Measurements from ENCODE around the gene NPW. TPM values are rescaled to one million over a fixed set of nuclear protein-coding genes. Genes with fewer than 3 reads are reported as not detected.

Gene NPW
- not detected for polyA plus RNA-seq (2012; ENCODE audit: missing spikeins)

GRCh38 chr16:2019518-2019920 is at the start of gene NPW:
Gene NPW, plus strand, starts transcription at chr16:2019785.
- DNase-seq (ENCODE audit: insufficient read length) (no peak), FAIRE-seq (no peak)
- TF ChIP-seq POLR2AphosphoS5 (IDR thresholded peaks at IDR 0.05; ENCODE audit: low read depth, low read length) (no peak), TAF1 (IDR thresholded peaks at IDR 0.05; ENCODE audit: borderline replicate concordance, low read depth, low read length) (no peak), POLR2A (IDR thresholded peaks at IDR 0.05; ENCODE audit: low read depth, low read length) (no peak)

- peak; percentile 100 for FAIRE-seq
- TF ChIP-seq POLR2A (IDR thresholded peaks at IDR 0.05; ENCODE audit: low read depth, low read length), result peak; percentile 94
- TF ChIP-seq POLR2AphosphoS5 (IDR thresholded peaks at IDR 0.05; ENCODE audit: low read depth, low read length), result peak; percentile 94
- 0 out of 2 replicates have a peak, but pooled peaks have one; percentile 71 for TF ChIP-seq TAF1 (IDR thresholded peaks at IDR 0.05; ENCODE audit: borderline replicate concordance, low read depth, low read length)
Observed at GRCh38 chr16:1971796-1972489, 47.6 kb upstream of the NPW start, which contains the start of gene TBL3. Gene TBL3, plus strand, starts transcription at chr16:1972053. Its CDS starts 112 bp downstream, at chr16:1972165.

GRCh38 chr16:1972490-1972877 is 47.1 kb upstream of the NPW start:
- DNase-seq (ENCODE audit: insufficient read length), result no peak
- no peak for FAIRE-seq
- TF ChIP-seq TAF1 (IDR thresholded peaks at IDR 0.05; ENCODE audit: borderline replicate concordance, low read depth, low read length), result no peak
- TF ChIP-seq POLR2A (IDR thresholded peaks at IDR 0.05; ENCODE audit: low read depth, low read length), result no peak
- no peak for TF ChIP-seq POLR2AphosphoS5 (IDR thresholded peaks at IDR 0.05; ENCODE audit: low read depth, low read length)

More at GRCh38 chr16:1971796-1972489, 47.6 kb upstream of the NPW start, which contains the start of gene TBL3:
- peak; percentile 99 for DNase-seq (ENCODE audit: insufficient read length)

- DNase-seq (ENCODE audit: insufficient read length) (no peak), FAIRE-seq (no peak)
- no peak for TF ChIP-seq TAF1 (IDR thresholded peaks at IDR 0.05; ENCODE audit: borderline replicate concordance, low read depth, low read length)
- TF ChIP-seq POLR2AphosphoS5 (IDR thresholded peaks at IDR 0.05; ENCODE audit: low read depth, low read length), result no peak
- no peak for TF ChIP-seq POLR2A (IDR thresholded peaks at IDR 0.05; ENCODE audit: low read depth, low read length)
Observed at GRCh38 chr16:1973461-1974156, 46.0 kb upstream of the NPW start.

- no peak for TF ChIP-seq POLR2AphosphoS5 (IDR thresholded peaks at IDR 0.05; ENCODE audit: low read depth, low read length)
- no peak for TF ChIP-seq POLR2A (IDR thresholded peaks at IDR 0.05; ENCODE audit: low read depth, low read length)
- TF ChIP-seq TAF1 (IDR thresholded peaks at IDR 0.05; ENCODE audit: borderline replicate concordance, low read depth, low read length), result no peak
- FAIRE-seq (no peak), DNase-seq (ENCODE audit: insufficient read length) (no peak)
Observed at GRCh38 chr16:1974157-1975070, 45.2 kb upstream of the NPW start.

GRCh38 chr16:1975432-1976215 is 44.0 kb upstream of the NPW start:
- FAIRE-seq (no peak), DNase-seq (ENCODE audit: insufficient read length) (no peak)
- TF ChIP-seq POLR2A (IDR thresholded peaks at IDR 0.05; ENCODE audit: low read depth, low read length) (no peak), POLR2AphosphoS5 (IDR thresholded peaks at IDR 0.05; ENCODE audit: low read depth, low read length) (no peak), TAF1 (IDR thresholded peaks at IDR 0.05; ENCODE audit: borderline replicate concordance, low read depth, low read length) (no peak)

- TF ChIP-seq POLR2AphosphoS5 (IDR thresholded peaks at IDR 0.05; ENCODE audit: low read depth, low read length) (no peak), POLR2A (IDR thresholded peaks at IDR 0.05; ENCODE audit: low read depth, low read length) (no peak), TAF1 (IDR thresholded peaks at IDR 0.05; ENCODE audit: borderline replicate concordance, low read depth, low read length) (no peak)
- DNase-seq (ENCODE audit: insufficient read length) (no peak), FAIRE-seq (no peak)
Observed at GRCh38 chr16:1976216-1976520, 43.4 kb upstream of the NPW start.

- DNase-seq (ENCODE audit: insufficient read length) (no peak), FAIRE-seq (no peak)
- no peak for TF ChIP-seq POLR2A (IDR thresholded peaks at IDR 0.05; ENCODE audit: low read depth, low read length)
- TF ChIP-seq TAF1 (IDR thresholded peaks at IDR 0.05; ENCODE audit: borderline replicate concordance, low read depth, low read length), result no peak
Observed at GRCh38 chr16:1976951-1977874, 42.4 kb upstream of the NPW start.

- no peak for DNase-seq (ENCODE audit: insufficient read length)
- FAIRE-seq, result no peak
- TF ChIP-seq POLR2AphosphoS5 (IDR thresholded peaks at IDR 0.05; ENCODE audit: low read depth, low read length) (no peak), TAF1 (IDR thresholded peaks at IDR 0.05; ENCODE audit: borderline replicate concordance, low read depth, low read length) (no peak), POLR2A (IDR thresholded peaks at IDR 0.05; ENCODE audit: low read depth, low read length) (no peak)
Observed at GRCh38 chr16:1977875-1978268, 41.7 kb upstream of the NPW start.
